Mesothelial cell of epicardium (in vitro differentiated cells): Measurements from ENCODE around the gene SLC2A5. TPM values are rescaled to one million over a fixed set of nuclear protein-coding genes. Genes with fewer than 3 reads are reported as not detected.
A peak's percentile ranks its signal among the peaks of the same experiment; 100 is the strongest.

Source experiments
- DNase-seq, 2 experiments: peaks; one replicate each; pipeline ENCODE4 v3.0.0; 2021; ENCODE audit warnings: low spot score in 2 of 2; ENCODE audit not compliant: unreplicated experiment in 2 of 2
- H3K27ac Mint-ChIP-seq: 2 replicates; pipeline ENCODE4 v1.8.0; 2021; ENCODE audit warnings: mixed read lengths
- H3K27me3 Mint-ChIP-seq: 2 replicates; pipeline ENCODE4 v1.8.0; 2021; ENCODE audit warnings: low read depth, mixed read lengths
- H3K36me3 Mint-ChIP-seq: 2 replicates; pipeline ENCODE4 v1.8.0; 2021; ENCODE audit warnings: mixed read lengths
- H3K4me1 Mint-ChIP-seq: 2 replicates; pipeline ENCODE4 v1.8.0; 2021; ENCODE audit warnings: mixed read lengths
- H3K4me3 Mint-ChIP-seq: 2 replicates; pipeline ENCODE4 v1.8.0; 2021; ENCODE audit warnings: mild to moderate bottlenecking, moderate library complexity, mixed read lengths
- H3K9me3 Mint-ChIP-seq: 2 replicates; pipeline ENCODE4 v1.8.0; 2021; ENCODE audit warnings: mixed read lengths
- total RNA-seq: library from RNA; stranded (reverse); gene quantifications from 3 replicates; pipeline ENCODE4 v1.2.1, GENCODE V29; 2021
- TF ChIP-seq, protein P1 (sequence below): fragments of 200-600 bp; sonication (generic); IDR thresholded peaks from one replicate; pipeline ENCODE4 v1.5.0; 2021; ENCODE audit warnings: antibody characterized with exemption; ENCODE audit not compliant: unreplicated experiment

The SLC2A5 gene
- total RNA-seq, 1 donor from 2014 or later: 0.13 TPM

DNA sequence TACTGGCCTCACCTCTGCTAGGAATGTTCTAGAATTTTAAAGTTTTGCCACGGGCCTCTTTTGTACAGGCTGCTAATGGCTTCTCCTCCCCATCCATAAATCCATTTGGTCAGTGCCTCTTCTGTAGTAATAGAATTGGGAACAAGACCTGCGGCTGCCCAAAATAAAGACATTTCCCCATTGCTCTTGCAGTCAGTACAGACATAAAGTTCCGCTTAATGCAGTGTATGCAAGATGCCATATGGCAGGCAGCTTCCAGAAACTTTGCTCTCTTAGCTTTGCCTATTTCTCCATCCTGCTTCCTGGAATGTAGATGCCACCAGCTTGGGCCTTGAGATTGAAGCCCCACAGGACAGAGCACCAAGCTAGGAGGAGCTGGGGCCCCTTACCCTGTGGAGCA, 3.7 kb upstream of the SLC2A5 start:
- H3K4me3 Mint-ChIP-seq: no peak overlapping the region
- no peaks in the 10 kb centered on the region for H3K36me3 Mint-ChIP-seq
- DNase-seq: no peak
- peaks cover 13% of the 10 kb centered on the region for H3K4me1 Mint-ChIP-seq
- H3K27me3 Mint-ChIP-seq: no peaks in the 10 kb centered on the region
- H3K9me3 Mint-ChIP-seq: no peaks in the 10 kb centered on the region
- H3K27ac Mint-ChIP-seq: no peak overlapping the region
- TF ChIP-seq, protein P1, sequence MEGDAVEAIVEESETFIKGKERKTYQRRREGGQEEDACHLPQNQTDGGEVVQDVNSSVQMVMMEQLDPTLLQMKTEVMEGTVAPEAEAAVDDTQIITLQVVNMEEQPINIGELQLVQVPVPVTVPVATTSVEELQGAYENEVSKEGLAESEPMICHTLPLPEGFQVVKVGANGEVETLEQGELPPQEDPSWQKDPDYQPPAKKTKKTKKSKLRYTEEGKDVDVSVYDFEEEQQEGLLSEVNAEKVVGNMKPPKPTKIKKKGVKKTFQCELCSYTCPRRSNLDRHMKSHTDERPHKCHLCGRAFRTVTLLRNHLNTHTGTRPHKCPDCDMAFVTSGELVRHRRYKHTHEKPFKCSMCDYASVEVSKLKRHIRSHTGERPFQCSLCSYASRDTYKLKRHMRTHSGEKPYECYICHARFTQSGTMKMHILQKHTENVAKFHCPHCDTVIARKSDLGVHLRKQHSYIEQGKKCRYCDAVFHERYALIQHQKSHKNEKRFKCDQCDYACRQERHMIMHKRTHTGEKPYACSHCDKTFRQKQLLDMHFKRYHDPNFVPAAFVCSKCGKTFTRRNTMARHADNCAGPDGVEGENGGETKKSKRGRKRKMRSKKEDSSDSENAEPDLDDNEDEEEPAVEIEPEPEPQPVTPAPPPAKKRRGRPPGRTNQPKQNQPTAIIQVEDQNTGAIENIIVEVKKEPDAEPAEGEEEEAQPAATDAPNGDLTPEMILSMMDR: no peak

DNA sequence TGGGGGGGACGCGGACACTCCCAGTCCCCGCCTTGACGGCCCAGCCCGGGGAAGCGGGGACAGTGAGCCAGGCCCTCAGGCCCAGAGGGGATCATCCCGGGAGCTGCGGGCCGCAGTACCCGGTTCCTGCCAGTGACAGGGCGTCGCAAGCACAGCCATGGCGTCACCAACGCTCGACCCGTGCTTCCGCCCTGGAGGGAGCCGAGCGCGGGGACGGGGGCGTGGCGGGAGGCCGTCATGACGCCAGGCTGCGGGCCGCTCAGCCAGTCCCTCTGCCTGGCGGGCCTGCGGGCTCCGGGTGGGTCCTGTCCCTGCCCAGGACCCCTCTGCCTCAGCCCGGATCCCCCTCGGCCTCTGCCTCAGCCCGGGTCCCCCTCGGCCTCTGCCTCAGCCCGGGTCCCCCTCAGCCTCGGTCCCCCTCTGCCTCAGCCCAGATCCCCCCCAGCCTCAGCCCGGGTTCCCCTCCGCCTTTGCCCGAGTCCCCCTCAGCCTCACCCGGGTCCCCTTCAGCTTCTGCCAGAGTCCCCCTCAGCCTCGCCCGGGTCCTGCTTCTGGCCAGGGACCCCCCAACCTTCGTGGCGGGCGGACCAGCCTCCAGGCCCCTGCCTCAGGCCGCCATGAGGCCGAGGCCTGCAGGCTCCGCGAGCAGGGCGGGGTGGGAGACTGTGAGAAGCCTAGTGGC, 2.3 kb upstream of the SLC2A5 start:
- H3K4me3 Mint-ChIP-seq: no peak overlapping the region
- no peaks in the 10 kb centered on the region for H3K27me3 Mint-ChIP-seq
- DNase-seq: no peak
- no peaks in the 10 kb centered on the region for H3K36me3 Mint-ChIP-seq
- no peaks in the 10 kb centered on the region for H3K9me3 Mint-ChIP-seq
- no peak overlapping the region for H3K27ac Mint-ChIP-seq
- H3K4me1 Mint-ChIP-seq: peaks cover 13% of the 10 kb centered on the region
- TF ChIP-seq, protein P1: no peak

DNA sequence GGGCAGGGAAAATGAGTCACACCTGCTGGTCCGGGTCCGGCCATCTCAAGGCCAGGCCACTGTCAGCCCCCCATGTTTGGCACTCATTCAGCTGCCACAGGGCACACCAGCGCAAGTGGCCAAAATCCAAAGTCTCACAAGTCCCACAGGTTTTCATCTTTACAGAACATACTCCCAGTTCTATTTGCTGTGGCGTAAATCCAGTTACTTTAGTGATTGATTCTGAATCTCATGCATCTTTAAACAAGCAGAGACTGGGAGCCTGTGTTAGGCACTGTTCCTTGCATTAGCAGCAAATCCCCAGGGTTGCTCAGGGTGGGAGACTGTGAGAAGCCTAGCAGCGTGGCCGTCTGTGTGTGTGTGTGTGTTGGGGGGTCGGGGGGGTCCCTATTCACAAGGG, 1.1 kb upstream of the SLC2A5 start:
- H3K27me3 Mint-ChIP-seq: no peaks in the 10 kb centered on the region
- TF ChIP-seq, protein P1: no peak
- H3K4me1 Mint-ChIP-seq: peaks cover 13% of the 10 kb centered on the region
- H3K36me3 Mint-ChIP-seq: no peaks in the 10 kb centered on the region
- DNase-seq: no peak
- H3K4me3 Mint-ChIP-seq: no peak overlapping the region
- no peaks in the 10 kb centered on the region for H3K9me3 Mint-ChIP-seq
- no peak overlapping the region for H3K27ac Mint-ChIP-seq

DNA sequence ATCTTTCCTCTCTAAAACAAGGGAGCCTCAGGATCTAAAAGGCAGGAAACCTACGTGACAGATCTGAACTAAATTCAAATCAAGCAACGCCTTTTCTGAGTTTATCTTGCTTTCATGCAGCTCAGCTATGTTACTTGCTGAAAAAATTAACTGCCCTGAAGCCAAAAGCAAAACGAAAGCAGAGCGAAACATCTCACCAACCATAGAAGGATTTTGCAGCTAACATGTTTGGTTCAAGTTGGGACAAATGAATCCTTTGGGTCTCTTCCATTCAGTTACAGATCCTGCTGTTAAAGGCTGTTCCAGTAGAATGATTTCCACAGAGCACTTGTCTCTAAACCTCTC, 482 bp downstream of the SLC2A5 start:
- no peaks in the 10 kb centered on the region for H3K36me3 Mint-ChIP-seq
- H3K27ac Mint-ChIP-seq: no peak overlapping the region
- H3K27me3 Mint-ChIP-seq: no peaks in the 10 kb centered on the region
- peaks cover 16% of the 10 kb centered on the region for H3K4me1 Mint-ChIP-seq
- no peaks in the 10 kb centered on the region for H3K9me3 Mint-ChIP-seq
- H3K4me3 Mint-ChIP-seq: no peak overlapping the region
- DNase-seq: no peak
- TF ChIP-seq, protein P1: no peak

DNA sequence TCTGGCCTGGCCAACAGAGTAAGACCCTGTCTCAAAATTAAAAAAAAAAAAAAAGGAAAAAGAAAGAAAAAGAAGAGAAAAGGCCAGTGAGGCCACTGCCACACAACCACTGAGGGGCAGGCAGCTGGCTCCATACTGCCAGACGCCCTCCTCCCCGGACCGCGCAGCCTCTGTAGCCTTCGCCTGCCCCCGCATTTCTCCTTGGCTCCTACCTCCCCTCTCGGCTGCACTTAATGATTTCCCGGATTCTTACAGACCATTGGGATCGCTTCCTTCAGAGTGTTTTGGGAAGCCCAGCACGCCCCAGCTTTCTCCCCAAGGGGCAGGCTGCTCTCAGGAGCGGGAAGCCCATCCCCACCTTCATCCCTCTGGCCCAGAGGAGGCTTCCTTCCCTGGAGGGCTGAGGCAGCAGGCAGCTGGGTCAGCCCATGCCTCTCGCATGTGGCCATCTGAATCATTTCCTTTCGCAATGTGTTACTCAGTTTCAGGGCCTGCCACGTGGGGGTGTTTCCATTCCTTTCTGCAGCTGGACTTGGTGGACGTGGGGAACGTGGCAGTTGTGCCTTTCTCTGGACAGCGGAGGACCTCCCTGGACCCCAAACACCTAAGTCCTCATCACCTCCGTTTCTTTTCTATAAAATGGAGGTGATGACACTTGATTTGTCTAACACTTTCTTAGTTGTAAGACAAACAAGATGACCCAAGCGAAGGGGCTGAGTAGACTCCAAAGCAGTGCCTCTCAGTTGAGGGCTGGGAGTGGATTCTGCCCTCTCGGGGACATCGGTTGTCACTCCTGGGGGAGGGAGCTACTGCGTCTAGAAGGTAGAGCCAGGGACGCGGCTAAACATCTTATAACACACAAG, 2.3 kb downstream of the SLC2A5 start:
- TF ChIP-seq, protein P1: no peak
- H3K4me1 Mint-ChIP-seq: peaks cover 17% of the 10 kb centered on the region
- no peak for DNase-seq
- H3K9me3 Mint-ChIP-seq: no peaks in the 10 kb centered on the region
- no peaks in the 10 kb centered on the region for H3K27me3 Mint-ChIP-seq
- H3K36me3 Mint-ChIP-seq: no peaks in the 10 kb centered on the region
- no peak overlapping the region for H3K4me3 Mint-ChIP-seq
- peak overlapping the region; percentile 59 for H3K27ac Mint-ChIP-seq
